Epidermal melanocyte (primary cell): ENCODE results near the gene WWOX.

Experiments
- DNase-seq: peaks from one replicate; pipeline ENCODE4 v3.0.0; 2011; ENCODE audit warnings: low spot score; ENCODE audit not compliant: insufficient read length

The WWOX gene

DNA sequence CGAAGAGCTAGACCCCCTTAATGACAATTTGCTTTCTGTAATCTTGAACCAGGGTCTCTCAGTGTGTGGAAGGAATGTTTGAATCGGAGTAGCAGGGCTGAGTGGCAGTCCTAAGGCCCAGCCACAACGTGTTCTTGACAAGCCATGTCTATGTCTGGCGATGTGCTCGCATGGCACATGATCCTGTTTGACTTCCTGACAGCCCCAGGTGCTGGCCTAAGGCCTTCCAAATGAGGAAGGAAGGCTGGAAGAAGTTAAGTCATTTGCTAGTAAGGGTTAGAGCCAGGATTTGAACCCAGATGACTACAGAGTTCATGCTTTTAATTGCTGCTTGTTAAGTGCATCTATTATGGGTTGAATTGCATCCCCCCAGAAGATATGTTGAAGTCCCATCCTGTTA, 1014.4 kb downstream of the WWOX start:
- no peak for DNase-seq

DNA sequence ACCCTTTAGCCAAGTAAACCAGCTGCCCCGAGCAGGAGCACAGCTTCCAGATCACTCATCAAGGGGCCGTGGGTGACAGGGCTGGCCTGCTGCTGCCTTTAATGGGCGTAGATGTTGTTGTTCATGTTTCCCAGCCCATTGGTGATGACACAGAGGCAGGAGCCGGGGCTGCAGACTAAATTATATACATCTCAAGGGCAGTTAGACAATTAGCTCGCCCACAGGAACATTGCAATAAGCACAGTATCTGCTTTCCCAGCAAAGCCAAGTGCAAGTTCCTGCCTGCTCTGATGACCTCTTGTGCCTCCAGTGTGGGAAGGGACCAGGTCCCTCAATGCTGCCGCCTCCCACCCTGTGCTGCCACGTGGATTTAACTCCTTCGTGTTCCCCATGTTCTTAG, 1015.3 kb downstream of the WWOX start:
- DNase-seq, result no peak

DNA sequence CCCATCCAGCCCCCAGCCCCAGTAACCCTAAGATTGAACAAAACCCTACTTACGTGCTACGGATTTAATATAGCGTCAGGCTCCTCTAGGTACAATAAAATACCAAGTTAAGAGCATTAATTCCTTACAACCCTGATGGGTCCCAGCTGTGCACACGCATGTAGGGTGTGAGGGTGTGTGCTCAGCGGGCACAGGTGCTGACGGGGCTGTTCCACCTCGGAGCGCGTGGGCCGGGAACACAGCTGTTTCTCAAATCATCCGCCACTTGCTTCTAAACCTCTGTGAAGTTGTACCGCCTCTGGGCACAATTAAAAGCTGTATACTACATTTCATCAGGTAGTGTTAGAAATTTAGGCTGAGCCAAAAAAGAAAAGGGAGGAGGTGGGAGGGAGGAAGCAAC, 1022.5 kb downstream of the WWOX start:
- DNase-seq, result no peak

DNA sequence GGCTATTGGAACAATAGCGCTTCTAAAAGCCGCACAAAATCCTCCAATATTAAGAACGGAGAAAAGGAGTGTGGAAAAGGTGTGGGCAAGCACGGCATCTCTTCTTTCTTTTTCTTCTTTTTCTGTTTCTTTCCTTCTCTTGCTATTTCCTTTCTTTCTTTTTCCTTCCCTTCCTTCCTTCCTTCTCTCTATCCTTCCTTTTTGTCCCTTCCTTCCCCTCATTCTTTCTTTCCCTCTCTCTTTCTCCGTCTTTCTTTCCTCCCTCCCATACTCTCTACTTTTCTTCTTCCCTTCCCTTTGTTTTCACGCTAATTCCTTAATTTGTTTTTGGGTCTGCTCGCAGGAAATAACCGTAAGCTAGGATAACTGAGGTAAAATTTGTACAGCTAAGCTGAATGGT, 1022.9 kb downstream of the WWOX start:
- DNase-seq, result no peak

DNA sequence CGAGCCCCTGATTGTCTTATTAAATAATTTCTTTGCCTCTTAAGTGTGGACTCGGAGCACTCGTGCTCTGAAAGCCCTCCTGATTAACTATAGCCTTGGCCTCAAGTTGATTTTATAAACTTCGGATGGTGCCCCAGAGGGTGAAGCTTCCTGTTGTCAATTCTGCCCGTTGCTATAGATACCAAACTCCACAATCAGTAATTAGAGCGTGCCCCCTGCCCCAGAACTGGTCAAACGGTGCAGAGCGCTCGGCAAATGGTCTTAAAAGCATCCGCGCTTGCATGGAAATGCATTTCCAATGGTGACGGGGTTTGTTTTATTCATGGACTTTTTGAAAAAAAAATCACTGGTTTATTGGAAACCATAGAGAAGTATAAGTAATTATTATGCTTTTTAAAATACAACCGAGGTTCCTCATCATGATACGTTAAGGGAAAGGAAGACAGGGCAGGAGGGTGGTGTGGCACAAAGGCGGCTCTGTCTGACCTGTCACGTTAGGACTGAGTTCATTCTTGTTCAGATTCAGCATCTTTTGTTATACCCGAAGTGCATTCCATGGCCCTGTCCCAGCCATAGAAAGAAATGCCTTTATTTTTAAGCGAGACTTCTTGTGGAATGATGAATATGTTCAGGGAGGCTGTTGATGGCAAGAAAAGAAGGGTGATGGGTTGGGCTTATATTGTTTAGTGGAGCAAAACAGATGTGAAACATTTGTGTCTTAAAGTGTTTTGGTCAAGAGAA, 1024.7 kb downstream of the WWOX start:
- no peak for DNase-seq

DNA sequence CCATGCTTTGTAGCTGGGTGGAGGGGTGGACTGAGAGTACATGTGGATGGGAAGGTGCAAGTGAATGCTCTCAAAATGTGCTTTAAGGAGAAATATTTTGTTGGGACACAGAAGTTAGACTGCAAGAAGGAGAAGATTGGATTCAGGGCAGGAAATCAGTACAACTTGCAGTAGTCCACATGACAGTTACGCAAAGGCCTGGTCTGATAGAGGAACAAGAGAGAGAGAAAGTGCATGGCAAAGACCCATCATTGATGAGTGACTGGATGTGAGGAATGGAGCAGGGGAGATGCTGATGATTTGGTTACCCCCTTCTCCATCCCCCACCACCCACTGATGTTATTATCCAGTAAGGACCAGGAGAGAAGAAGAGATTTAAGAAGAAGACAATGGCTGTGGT, 1028.3 kb downstream of the WWOX start:
- no peak for DNase-seq

DNA sequence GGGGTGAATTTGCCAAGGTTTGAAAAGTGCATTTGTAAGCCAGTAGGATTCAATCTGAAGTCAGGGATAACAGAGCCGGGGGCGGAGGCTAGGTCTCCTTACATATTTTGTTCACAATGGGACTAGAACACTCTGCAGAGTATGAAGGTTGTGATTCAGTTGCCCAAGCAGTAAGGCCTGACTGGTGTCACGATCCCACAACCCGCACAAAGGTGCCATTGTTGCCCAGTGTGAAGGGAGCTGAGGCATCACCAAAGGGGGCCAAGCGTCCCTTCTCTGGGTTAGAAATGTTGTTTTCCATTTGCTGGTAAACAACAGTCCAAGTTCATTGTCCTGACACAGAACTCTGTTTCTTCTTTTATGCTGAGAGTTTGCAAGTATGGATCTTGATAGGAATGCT, 1029.3 kb downstream of the WWOX start:
- DNase-seq, result no peak

DNA sequence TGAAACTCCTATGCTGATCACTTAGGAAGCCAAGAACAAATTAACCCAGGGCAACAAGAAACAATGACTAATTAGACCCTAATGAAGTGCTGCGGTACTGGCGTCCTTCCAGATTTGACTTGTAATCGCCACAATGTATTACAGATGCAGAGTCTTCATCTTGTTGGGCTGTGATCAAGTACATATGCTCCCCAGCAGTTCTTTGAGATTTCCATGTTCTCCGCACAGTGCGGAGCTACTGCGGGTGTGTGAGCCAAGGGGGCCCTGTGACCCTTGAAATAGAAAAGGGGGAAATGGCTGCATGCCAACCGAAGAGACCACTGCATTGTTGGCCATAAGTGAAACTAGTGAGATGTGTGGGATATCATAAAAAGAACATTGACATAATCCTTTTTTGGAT, 1031.2 kb downstream of the WWOX start:
- no peak for DNase-seq

DNA sequence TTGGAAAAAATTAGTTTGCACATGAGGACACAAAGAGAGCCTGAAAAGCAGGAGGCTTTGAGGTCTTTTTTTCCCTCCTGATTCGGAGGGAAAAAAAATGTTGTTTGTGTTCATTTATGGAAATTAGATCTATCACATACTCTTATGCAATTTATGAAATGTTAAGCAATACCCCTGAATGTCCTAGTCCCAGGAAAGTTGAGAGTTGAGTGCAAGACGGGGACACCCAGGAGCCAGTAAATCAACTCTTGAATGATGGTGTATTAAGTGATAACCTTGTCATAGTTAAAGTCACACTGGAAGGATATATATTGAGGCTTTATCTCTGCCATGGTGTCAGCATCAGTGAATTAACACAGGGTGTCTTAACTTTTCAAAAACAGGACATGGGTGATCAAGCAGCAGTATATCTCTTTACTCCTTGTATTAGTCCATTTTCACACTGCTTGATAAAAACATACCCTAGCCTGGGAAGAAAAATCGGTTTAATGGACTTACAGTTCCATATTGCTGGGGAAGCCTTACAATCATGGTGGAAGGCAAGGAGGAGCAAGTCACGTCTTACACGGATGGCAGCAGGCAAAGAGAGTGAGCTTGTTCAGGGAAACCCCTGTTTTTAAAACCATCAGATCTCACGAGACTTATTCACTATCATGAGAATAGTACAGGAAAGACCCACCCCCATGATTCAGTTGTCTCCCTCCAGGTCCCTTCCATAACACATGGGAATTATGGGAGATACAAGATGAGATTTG, 1032.0 kb downstream of the WWOX start:
- DNase-seq, result no peak

DNA sequence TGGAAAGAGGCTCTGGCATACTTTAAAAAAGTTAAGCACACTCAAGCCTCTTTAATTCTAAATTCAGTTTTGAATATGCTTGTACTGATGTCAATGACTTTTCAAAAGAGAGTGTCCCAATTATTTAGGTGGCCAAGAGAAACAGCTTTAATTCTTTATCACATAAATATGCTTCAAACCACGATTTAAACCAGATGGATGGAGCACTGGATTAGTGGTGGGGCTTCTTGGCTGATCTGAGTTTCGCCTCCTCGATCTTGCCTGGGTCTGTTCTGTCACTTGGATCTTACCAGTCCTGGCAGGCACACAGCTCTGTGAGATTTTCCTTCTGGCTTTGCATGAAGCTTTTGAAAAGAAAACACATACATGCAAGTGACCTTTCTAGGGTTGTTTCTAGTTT, 1033.2 kb downstream of the WWOX start:
- no peak for DNase-seq

DNA sequence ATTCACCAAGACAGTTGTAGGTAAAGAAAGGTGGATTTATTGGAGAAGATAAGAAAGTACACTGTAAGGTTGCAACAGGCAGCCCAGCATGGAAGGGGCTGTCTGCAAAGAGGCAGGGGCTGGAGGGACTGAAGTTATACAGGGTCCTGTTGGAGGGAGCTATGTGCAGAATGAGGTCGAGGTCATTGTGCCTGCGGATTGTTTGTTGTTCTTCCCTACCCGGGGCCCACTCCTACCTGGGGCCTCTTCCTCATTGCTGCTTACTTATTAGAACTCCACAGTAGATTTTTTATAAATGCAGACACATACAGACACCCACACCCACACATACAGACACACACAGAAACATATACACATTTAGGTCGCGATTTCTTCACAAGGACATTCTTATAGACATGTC, 1034.8 kb downstream of the WWOX start:
- DNase-seq, result no peak

DNA sequence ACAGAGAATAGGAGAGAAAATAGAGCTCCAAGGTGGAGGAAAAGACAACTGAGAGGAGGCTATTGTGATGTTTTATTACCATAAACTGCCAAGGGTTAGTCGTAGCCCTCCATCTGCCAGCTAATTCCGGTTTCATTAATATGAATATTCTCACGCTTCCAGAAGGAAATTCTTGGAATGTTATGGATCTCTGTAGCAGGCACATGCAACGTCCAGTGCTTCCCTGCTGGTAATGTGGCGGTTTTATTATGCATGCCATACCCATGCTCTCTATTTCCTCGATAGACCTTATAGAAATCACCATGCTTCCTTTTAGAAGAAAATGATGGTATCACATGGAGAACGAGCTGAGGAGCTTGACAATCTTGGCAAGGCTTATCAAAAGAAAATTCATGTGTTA, 1037.5 kb downstream of the WWOX start:
- DNase-seq, result no peak

DNA sequence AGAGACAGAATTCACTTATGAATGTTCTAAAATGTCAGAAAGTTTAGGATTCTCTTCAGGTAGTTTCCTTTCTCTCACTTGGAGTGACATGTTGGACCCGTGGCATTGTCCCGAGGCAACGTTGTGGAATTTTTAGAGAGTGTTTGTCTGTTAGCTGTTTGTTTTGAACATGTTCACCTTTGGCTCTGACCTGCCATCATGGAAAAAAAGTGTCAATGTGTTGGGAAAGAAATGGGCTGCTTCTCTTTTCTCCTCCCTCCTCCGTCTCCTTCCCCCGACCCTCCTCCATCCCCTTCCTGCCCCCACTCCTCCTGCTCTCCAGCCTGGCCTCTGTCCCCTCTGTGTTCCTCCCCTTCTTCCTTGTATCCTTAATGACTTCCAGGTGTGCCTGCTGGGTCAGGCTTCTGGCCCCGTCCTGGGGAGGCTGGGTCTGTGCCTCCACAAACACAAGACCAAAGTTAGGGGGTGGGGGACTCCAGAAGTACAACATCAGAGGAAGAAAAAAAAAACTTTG, 1038.0 kb downstream of the WWOX start:
- no peak for DNase-seq

DNA sequence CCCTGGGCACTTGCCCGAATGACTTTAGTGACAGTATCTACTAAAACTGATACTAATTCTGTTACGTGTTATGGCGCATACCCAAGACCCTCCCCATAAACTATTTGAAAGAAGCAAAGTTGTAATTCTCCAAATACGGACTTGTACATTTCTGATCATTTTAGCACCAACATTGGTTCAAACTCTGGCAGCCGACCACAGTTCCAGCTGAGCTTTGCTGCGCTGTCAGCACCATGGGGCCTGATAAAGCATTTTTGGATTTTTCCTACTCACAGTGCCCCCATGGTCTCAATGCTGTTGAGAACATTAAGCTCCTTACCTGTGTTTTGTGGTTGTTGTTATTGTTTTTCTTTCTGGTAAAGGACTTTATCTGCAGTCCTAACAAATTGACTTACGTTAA, 1040.3 kb downstream of the WWOX start:
- no peak for DNase-seq

DNA sequence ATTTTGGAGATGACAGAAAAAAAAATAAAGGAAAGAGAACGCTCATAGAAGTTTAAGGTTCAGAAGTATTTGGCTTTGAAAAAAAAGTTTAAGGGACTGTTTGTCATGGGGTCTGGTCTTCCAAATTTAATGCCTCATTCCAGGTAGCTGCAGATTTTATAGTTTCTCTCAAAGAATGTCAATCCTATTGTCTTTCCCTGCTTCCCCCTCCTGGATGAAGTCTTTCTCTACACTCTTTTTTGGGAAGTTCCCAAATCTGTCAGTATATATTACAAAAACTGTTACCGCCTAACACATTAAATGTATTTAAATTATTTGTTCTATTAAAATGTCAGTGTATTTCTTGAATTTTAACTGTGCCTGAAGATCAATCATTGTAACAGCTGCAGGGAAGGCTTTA, 1043.6 kb downstream of the WWOX start:
- no peak for DNase-seq

DNA sequence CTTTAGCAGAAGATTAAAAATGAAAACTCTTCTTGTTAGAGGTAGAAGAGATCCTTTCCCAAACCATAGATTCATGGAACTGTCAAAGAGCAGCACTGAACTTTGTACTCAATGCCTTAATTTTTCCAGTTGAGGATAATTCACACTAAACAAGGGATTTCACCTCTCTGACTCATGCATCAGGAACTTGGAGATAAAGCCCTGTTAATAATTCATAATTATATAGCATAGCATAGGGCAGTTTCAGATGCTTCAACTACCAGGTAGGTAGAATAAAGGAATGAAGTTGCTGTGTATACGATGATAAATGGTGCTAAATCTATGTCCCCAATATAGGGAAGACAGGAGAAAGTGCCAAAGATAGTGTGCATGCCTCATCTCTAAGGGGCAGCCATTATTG, 1050.7 kb downstream of the WWOX start:
- no peak for DNase-seq

DNA sequence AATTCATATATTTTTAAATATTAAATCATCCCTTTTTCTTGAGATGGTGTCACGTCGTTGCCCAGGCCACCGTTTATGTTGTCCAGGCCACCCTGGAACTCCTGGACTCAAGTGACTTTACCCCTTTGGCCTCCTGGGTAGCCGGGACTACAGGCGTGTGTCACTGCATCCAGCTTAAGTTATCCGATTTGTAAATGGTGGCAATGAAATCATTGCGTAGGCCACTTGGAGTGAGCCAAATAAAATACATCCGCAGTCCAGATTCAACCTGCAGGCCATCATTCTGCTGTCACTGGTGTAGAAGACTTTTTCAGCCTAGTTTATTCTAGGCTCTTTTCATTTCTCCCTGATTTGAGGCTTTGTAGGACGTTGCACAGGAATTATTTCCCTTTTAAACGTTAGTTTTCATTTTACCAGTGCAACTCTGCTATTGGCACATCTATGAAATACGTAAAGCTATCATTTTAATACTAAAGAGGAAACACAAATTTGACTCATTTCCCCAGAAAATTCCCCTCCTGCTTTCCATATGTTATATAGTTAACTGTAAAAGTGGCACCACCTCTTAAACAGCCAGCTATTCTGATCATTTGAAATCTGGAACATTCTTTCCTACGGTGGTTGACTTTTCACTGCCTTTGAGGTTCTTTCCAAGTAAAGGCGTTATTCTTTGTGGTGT, 1051.3 kb downstream of the WWOX start:
- no peak for DNase-seq

DNA sequence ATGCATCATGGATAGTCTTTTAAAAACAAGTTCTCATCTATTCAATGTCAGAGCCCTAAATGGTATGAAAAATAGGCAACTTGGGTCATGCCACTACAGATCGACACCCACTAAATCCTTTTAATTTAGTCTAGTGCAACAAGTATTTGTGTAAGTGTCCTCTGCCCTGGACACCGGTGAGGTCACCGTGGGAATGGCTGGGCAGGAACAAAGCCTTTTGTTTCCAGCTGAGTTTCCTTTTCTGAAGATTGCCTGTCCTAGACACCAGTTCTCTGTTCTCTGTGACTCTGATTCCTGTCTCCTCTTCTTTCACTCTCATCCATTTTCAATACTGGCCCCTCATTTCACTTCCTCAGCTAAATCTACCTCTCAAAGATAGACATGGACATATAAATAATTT, 1054.6 kb downstream of the WWOX start:
- no peak for DNase-seq

DNA sequence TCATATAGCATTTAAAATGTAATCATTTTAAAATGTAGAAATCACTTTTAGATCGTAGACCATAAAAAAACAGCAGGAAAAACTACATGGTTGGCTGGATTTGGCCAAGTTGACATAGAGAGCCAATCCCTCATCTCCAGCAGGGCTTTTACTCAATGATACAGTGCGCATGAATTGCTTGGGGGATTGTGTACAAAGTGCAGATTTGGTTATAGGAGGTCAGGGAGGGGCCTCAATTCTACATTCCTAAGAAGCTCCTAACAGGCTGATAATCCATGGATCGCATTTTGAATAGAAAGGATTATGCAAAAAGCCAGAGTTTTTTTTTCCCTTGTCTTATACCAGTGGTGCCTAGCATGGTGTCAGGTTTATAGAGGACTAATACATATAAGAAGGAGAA, 1056.0 kb downstream of the WWOX start:
- no peak for DNase-seq

DNA sequence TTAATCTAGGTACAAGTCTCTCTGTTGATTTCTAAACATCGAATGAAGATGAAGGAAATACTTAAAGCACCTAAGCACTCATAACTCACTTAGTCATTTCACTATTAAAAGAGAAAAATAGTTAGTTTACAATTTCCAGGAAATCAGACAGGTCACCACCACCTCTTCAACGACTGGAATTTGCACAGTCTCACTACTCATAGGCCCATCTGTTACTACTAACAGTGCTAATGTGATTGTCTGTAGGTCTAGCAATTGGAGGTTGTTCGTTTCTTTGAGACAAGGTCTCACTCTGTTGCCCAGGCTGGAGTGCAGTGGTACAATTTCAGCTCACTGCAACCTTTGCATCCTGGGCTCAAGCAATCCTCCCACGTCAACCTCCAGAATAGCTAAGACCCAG, 1056.5 kb downstream of the WWOX start:
- DNase-seq, result no peak

DNA sequence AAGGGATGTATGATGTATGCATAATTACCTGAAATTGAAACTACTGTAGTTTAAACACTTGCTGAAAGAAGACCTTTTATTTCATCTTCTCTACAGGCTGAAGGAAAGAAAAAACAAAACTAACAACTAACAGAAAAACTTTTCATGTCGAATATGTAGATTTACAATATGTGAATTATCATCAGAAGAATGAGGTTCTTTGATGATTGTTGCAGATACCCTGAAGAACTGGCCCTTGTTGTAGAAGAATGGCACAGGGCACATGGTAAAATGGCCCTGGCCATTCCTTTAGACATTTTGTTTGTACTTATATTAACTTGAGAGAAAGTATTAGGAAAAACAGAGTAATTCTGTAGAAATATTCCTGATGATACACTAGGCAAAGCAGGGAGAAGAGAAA, 1057.3 kb downstream of the WWOX start:
- DNase-seq, result no peak

DNA sequence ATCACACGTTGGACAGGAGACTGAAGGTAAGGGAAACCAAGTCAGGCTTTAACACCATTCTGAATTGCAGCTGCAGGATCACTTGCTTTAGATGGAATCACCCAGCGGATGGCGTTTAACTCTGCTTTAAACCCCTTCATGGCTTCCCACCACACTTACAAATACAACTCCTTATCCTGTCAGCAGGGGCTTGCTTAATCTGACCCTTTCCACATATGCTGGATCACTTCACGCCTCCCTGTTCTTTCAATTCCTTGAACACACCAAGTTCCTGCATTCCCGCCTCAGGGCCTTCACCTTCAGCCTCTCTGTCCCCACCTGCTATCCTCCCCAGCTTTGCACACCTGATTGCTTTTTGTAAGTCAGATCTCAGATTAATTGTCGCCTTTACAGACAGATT, 1058.9 kb downstream of the WWOX start:
- no peak for DNase-seq
